ENCODE measurements around the gene CEACAM18.
A peak's percentile ranks its signal among the peaks of the same experiment; 100 is the strongest.

CEACAM18 gene

GRCh38 chr19:51507640-51508058 is 29.3 kb downstream of the CEACAM18 start:
- Histone ChIP-seq H4K91ac (ENCODE audit: low read depth, low read length) (no peak overlapping the region), H3K79me1 (ENCODE audit: low read length) (no peaks in the 10 kb centered on the region), H3K9me3 (ENCODE audit: insufficient read depth, low read depth, low read length) (peaks cover 32% of the 10 kb centered on the region), H3K4ac (ENCODE audit: low read depth, low read length) (no peak overlapping the region), H2BK120ac (ENCODE audit: insufficient read depth, low read length, poor library complexity) (no peak overlapping the region), H3K14ac (ENCODE audit: low read length) (no peak overlapping the region), H2BK5ac (ENCODE audit: low read depth, low read length, poor library complexity) (no peak overlapping the region), H4K8ac (ENCODE audit: low read depth, low read length) (no peak overlapping the region), H2AFZ (ENCODE audit: insufficient read depth, low read length, poor library complexity) (no peak overlapping the region), H3K36me3 (ENCODE audit: control insufficient read depth in 1 of 2, insufficient read depth in 2 of 2, low read length in 2 of 2) (no peaks in the 10 kb centered on the region), H4K12ac (ENCODE audit: low read depth, low read length) (no peak overlapping the region), H3K4me3 (ENCODE audit: low read depth, low read length) (no peak overlapping the region), H3K27me3 (ENCODE audit: insufficient read depth, low read length) (no peaks in the 10 kb centered on the region), H3K27ac (ENCODE audit: low read depth, low read length) (no peak overlapping the region), H3K18ac (ENCODE audit: low read length) (no peak overlapping the region), H3K4me1 (ENCODE audit: control insufficient read depth in 1 of 2, insufficient read depth in 2 of 2, low read length in 2 of 2) (no peaks in the 10 kb centered on the region), H2AK5ac (ENCODE audit: low read length) (no peak overlapping the region), H3K79me2 (ENCODE audit: control insufficient read depth, insufficient read depth, low read length, poor library complexity) (no peaks in the 10 kb centered on the region), H3K4me2 (ENCODE audit: low read length) (no peak overlapping the region), H3K23ac (ENCODE audit: low read length) (no peak overlapping the region), H3K9ac (ENCODE audit: low read length) (no peak overlapping the region), H2BK12ac (ENCODE audit: low read length) (no peak overlapping the region)
- DNase-seq: no peak
- no CpG with 5 or more reads among the region's 6 CpGs for WGBS (ENCODE audit: extremely low coverage, insufficient coverage, insufficient read length)

DNA sequence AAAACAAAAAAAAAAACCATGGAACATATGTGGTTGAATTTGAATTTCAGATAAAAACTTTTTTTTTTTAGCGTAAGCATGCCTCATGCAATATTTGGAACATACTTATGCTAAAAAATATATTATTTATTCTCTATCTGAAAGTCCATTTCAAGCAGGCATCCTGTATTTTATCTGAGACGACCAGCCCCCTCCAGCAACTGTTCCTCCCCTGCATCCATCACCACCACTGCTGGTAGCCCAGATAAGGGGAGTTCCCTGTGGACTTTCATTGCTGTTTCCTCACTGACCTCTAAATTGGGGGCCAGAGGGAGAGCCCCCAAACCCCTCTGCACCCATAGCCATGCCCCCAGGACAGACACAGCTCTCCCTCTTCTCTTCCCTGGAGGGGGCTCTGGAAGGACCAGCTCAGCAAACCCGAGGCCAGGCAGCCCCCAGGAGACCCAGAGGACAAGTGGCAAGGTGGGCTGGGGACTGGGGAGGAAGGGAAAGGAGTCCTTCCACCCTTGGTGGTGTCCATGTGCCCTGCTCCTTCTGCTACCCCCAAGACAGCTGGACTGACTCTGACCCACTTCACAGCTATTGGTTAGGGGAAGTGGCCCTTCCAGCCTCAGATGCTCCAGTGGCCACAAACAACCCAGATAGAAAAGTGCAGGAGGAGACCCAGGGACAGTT is 29.9 kb downstream of the CEACAM18 start:
- Histone ChIP-seq H3K36me3 (ENCODE audit: control insufficient read depth in 1 of 2, insufficient read depth in 2 of 2, low read length in 2 of 2) (no peaks in the 10 kb centered on the region), H4K8ac (ENCODE audit: low read depth, low read length) (no peak overlapping the region), H2AK5ac (ENCODE audit: low read length) (no peak overlapping the region), H3K79me2 (ENCODE audit: control insufficient read depth, insufficient read depth, low read length, poor library complexity) (no peaks in the 10 kb centered on the region), H3K27me3 (ENCODE audit: insufficient read depth, low read length) (no peaks in the 10 kb centered on the region), H3K4ac (ENCODE audit: low read depth, low read length) (no peak overlapping the region), H3K23ac (ENCODE audit: low read length) (no peak overlapping the region), H3K79me1 (ENCODE audit: low read length) (no peaks in the 10 kb centered on the region), H3K14ac (ENCODE audit: low read length) (no peak overlapping the region), H3K9ac (ENCODE audit: low read length) (no peak overlapping the region), H3K9me3 (ENCODE audit: insufficient read depth, low read depth, low read length) (peaks cover 31% of the 10 kb centered on the region), H4K12ac (ENCODE audit: low read depth, low read length) (no peak overlapping the region), H3K27ac (ENCODE audit: low read depth, low read length) (no peak overlapping the region), H3K4me3 (ENCODE audit: low read depth, low read length) (no peak overlapping the region), H2BK5ac (ENCODE audit: low read depth, low read length, poor library complexity) (no peak overlapping the region), H2AFZ (ENCODE audit: insufficient read depth, low read length, poor library complexity) (no peak overlapping the region), H2BK12ac (ENCODE audit: low read length) (no peak overlapping the region), H3K4me1 (ENCODE audit: control insufficient read depth in 1 of 2, insufficient read depth in 2 of 2, low read length in 2 of 2) (no peaks in the 10 kb centered on the region), H4K91ac (ENCODE audit: low read depth, low read length) (no peak overlapping the region), H3K4me2 (ENCODE audit: low read length) (no peak overlapping the region), H2BK120ac (ENCODE audit: insufficient read depth, low read length, poor library complexity) (no peak overlapping the region), H3K18ac (ENCODE audit: low read length) (no peak overlapping the region)
- no peak for DNase-seq
- WGBS (ENCODE audit: extremely low coverage, insufficient coverage, insufficient read length): no CpG with 5 or more reads among the region's 3 CpGs

DNA sequence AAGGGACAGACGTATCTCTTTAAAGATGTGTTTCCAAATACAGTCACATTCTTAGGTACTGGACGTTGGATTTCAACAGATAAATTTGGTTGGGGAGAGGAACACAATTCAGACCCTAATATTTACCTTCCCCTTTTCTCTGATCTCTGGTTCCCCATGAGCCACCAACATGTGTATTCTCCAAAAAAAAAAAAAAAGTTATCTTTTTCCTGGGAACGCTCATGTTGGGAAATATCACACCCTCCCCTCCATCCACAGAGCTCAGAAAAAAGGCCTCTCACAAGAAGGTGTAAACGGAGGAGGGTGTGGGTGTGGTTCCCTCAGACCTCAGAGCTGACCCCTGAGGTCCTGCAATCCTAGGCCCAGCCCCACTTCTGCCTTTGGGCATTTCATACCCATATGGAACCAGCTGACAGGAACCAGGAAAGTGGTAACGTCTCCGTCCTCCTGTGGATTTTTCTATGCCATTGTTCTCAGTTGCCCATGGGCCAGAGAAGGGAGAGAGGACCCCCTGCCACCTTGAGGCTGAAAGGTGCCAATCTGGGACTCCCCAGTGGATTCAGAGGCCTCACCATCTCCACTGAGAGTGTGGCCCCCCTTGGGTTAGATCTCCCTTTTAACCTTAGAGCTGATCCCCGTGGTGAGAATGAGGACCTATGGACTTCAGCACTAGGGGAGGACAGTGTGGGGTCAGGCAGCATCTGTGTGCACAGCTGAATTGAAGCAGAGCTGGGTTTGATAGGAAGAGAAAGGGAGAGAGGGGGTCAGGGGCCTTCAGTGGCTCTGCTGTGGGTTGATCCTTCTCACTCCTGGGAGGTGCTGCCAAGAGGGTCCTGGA is 31.7 kb downstream of the CEACAM18 start:
- Histone ChIP-seq H3K9ac (ENCODE audit: low read length) (no peak overlapping the region), H3K4me1 (ENCODE audit: control insufficient read depth in 1 of 2, insufficient read depth in 2 of 2, low read length in 2 of 2) (no peaks in the 10 kb centered on the region), H4K91ac (ENCODE audit: low read depth, low read length) (no peak overlapping the region), H3K79me2 (ENCODE audit: control insufficient read depth, insufficient read depth, low read length, poor library complexity) (no peaks in the 10 kb centered on the region), H3K4ac (ENCODE audit: low read depth, low read length) (no peak overlapping the region), H2AK5ac (ENCODE audit: low read length) (no peak overlapping the region), H3K4me2 (ENCODE audit: low read length) (no peak overlapping the region), H2BK120ac (ENCODE audit: insufficient read depth, low read length, poor library complexity) (no peak overlapping the region), H3K14ac (ENCODE audit: low read length) (no peak overlapping the region), H3K9me3 (ENCODE audit: insufficient read depth, low read depth, low read length) (peaks cover 28% of the 10 kb centered on the region), H4K12ac (ENCODE audit: low read depth, low read length) (no peak overlapping the region), H3K27ac (ENCODE audit: low read depth, low read length) (no peak overlapping the region), H3K79me1 (ENCODE audit: low read length) (no peaks in the 10 kb centered on the region), H3K27me3 (ENCODE audit: insufficient read depth, low read length) (no peaks in the 10 kb centered on the region), H2AFZ (ENCODE audit: insufficient read depth, low read length, poor library complexity) (no peak overlapping the region), H3K23ac (ENCODE audit: low read length) (no peak overlapping the region), H3K4me3 (ENCODE audit: low read depth, low read length) (no peak overlapping the region), H4K8ac (ENCODE audit: low read depth, low read length) (no peak overlapping the region), H3K36me3 (ENCODE audit: control insufficient read depth in 1 of 2, insufficient read depth in 2 of 2, low read length in 2 of 2) (no peaks in the 10 kb centered on the region), H2BK12ac (ENCODE audit: low read length) (no peak overlapping the region), H2BK5ac (ENCODE audit: low read depth, low read length, poor library complexity) (no peak overlapping the region), H3K18ac (ENCODE audit: low read length) (no peak overlapping the region)
- no peak for DNase-seq
- no CpG with 5 or more reads among the region's 7 CpGs for WGBS (ENCODE audit: extremely low coverage, insufficient coverage, insufficient read length)

GRCh38 chr19:51511353-51511752 is 33.0 kb downstream of the CEACAM18 start:
- no peaks in the 10 kb centered on the region for H3K4me1 ChIP-seq (ENCODE audit: control insufficient read depth in 1 of 2, insufficient read depth in 2 of 2, low read length in 2 of 2)

More at GRCh38 chr19:51511353-51511752, 33.0 kb downstream of the CEACAM18 start:
- H3K14ac ChIP-seq (ENCODE audit: low read length): no peak overlapping the region
- no peaks in the 10 kb centered on the region for H3K79me1 ChIP-seq (ENCODE audit: low read length)
- H2BK5ac ChIP-seq (ENCODE audit: low read depth, low read length, poor library complexity): no peak overlapping the region
- no peak overlapping the region for H2BK120ac ChIP-seq (ENCODE audit: insufficient read depth, low read length, poor library complexity)
- H3K18ac ChIP-seq (ENCODE audit: low read length): no peak overlapping the region
- no peak overlapping the region for H3K4ac ChIP-seq (ENCODE audit: low read depth, low read length)
- no peak overlapping the region for H4K8ac ChIP-seq (ENCODE audit: low read depth, low read length)
- H3K4me3 ChIP-seq (ENCODE audit: low read depth, low read length): no peak overlapping the region
- H4K91ac ChIP-seq (ENCODE audit: low read depth, low read length): no peak overlapping the region
- H3K27ac ChIP-seq (ENCODE audit: low read depth, low read length): no peak overlapping the region
- no peaks in the 10 kb centered on the region for H3K79me2 ChIP-seq (ENCODE audit: control insufficient read depth, insufficient read depth, low read length, poor library complexity)
- no peak overlapping the region for H2AK5ac ChIP-seq (ENCODE audit: low read length)
- no peaks in the 10 kb centered on the region for H3K27me3 ChIP-seq (ENCODE audit: insufficient read depth, low read length)
- no CpG with 5 or more reads among the region's 6 CpGs for WGBS (ENCODE audit: extremely low coverage, insufficient coverage, insufficient read length)
- peak in 1 of 2 donors; percentile 22 for DNase-seq
- no peak overlapping the region for H2BK12ac ChIP-seq (ENCODE audit: low read length)
- H3K36me3 ChIP-seq (ENCODE audit: control insufficient read depth in 1 of 2, insufficient read depth in 2 of 2, low read length in 2 of 2): no peaks in the 10 kb centered on the region
- H4K12ac ChIP-seq (ENCODE audit: low read depth, low read length): no peak overlapping the region
- H3K9ac ChIP-seq (ENCODE audit: low read length): no peak overlapping the region
- peaks cover 20% of the 10 kb centered on the region for H3K9me3 ChIP-seq (ENCODE audit: insufficient read depth, low read depth, low read length)
- H3K4me2 ChIP-seq (ENCODE audit: low read length): no peak overlapping the region
- H2AFZ ChIP-seq (ENCODE audit: insufficient read depth, low read length, poor library complexity): no peak overlapping the region
- no peak overlapping the region for H3K23ac ChIP-seq (ENCODE audit: low read length)
